Tongue (tissue), 2 donors: ENCODE measurements around the gene IQCE. TPM values are rescaled to one million over a fixed set of nuclear protein-coding genes. Genes with fewer than 3 reads are reported as not detected.
"Not testable (repeated sequence)": the region's sequence is repeated elsewhere in the genome, so short reads cannot be mapped to it uniquely, and the experiment has no call there.

Experiments used
- DNase-seq: peaks from one replicate; pipeline ENCODE4 v3.0.0-alpha.2; 2015
- total RNA-seq: library from RNA; depleted of rRNA; stranded (reverse); fragments of >200 nt; gene quantifications from one replicate; pipeline ENCODE4 v1.2.3, GENCODE V29; 2014

The IQCE gene
- total RNA-seq, 1 donor from 2014 or later, result 6.4 TPM

DNA sequence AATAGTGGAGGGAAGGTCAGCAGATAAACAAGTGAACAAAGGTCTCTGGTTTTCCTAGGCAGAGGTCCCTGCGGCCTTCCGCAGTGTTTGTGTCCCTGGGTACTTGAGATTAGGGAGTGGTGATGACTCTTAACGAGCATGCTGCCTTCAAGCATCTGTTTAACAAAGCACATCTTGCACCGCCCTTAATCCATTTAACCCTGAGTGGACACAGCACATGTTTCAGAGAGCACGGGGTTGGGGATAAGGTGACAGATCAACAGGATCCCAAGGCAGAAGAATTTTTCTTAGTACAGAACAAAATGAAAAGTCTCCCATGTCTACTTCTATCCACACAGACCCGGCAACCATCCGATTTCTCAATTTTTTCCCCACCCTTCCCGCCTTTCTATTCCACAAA, 25.2 kb upstream of the IQCE start:
- DNase-seq, result not testable (repeated sequence)

DNA sequence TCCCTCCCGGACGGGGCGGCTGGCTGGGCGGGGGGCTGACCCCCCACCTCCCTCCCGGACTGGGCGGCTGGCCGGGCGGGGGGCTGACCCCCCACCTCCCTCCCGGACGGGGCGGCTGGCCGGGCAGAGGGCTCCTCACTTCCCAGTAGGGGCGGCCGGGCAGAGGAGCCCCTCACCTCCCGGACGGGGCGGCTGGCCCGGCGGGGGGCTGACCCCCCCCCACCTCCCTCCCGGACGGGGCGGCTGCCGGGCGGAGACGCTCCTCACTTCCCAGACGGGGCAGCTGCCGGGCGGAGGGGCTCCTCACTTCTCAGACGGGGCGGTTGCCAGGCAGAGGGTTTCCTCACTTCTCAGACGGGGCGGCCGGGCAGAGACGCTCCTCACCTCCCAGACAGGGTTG, 24.6 kb upstream of the IQCE start:
- not testable (repeated sequence) for DNase-seq

DNA sequence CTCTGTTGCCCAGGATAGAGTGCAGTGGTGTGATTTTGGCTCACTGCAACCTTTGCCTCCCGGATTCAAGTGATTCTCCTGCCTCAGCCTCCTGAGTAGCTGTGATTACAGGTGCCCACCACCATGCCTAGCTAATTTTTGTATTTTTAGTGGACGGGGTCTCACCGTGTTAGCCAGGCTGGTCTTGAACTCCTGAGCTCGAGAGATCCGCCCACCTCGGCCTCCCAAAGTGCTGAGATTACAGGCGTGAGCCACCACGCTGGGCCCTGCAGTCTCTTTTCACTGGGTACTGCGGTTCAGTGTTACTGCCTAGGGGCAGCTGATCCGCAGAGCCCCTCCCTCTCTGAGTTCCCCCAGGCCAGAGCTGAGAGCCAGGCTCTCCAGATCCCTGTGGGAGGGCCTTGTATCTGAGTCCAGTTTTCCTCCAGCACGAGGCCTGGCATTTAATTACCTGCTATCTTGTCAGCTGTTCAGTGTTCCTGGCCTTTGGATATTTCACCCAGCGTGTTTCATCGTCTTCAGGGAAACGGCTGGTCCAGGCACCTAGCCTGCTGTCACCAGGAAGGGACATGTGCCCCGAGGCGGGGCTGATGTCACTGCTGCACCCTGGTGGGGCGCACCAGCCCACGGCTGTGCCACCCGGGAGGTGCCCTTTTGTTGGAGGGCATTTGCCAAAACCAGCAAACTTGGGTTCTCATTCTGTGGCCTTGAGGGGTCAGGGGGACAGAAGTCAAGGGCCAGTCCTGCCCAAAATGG, 22.7 kb upstream of the IQCE start:
- DNase-seq, result not testable (repeated sequence)

DNA sequence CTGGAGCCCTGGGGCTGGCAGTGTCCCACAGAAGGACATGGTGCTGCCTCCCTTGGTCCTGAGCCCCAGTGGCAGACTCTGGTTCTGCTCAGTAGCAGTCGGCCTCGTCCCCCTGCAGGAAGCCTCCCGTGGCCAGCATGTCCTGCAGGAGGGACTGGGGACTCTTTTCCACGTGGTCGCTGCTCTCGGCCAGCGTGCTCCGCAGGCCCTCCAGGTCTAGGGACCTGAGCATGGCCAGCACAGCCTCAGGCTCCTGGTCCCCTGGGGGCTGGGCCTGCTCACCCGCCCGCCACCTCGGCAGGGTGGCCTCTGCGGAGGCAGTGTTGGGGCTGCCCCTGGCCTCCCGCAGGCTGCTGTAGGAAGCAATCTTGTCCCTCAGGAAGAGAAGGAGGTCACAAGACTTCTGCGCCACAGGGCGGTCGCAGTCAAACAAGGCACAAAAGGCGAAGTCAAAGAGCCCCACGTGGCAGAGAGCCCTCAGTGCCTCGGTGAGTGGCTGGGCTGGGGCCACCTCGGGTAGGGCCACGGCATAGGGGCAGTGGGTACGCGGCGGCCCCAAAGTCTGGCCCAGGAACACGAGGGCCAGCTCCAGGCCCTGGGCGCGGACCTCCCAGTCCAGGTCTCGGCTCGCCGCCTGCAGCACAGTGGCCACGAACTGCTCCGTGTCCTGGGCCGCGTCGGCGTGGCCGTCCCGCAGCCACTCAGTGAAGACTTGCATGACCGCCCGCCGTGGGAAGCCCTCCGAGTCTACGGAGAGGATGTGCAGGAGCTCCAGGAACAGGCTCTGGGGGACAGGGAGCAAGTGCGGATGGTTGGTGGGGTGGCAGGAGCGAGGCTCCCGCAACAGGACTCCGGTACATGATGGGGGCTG, 20.6 kb upstream of the IQCE start:
- DNase-seq, result no peak

DNA sequence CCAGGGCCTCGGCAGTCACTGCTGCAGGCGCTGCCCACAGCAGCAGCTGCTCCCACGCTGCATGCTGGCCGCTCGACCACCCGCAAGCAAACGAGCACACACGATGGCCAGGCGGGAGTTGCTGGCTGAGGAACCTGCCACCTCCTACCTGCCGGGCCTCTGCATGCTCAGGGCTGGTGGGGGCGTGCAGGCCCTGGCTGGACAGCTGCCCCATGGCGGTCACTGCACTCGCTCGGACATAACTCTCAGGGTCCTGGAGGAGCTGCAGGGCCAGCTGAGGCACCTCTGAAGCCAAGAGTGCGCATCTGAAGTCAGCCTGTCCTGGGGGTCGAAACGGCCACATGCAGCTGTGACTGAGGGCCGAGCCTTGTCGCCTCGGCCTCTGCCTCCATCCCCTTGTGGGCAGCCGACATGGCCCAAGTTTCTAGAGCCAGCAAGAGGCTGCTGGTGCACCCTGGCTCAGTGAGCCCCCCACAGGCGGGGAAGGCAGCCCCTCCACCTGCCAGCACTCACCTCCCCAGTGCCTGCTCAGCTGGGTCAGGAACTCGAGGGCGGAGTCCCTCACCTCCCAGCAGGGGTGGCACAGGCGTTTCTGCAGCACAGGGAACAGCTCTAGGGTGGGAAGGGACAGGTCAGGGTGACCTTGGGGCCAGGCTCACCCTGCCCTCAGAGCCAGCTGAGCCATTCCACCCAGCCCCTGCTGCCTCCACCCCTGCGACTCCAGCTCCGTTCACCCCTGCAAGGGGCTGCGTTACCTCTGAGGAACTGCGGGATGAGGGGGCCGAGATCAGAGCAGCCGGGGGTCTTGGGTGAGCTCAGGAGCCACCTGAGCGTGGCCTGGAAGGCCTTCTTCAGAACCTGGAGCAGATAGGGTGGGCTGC, 19.5 kb upstream of the IQCE start:
- no peak for DNase-seq

DNA sequence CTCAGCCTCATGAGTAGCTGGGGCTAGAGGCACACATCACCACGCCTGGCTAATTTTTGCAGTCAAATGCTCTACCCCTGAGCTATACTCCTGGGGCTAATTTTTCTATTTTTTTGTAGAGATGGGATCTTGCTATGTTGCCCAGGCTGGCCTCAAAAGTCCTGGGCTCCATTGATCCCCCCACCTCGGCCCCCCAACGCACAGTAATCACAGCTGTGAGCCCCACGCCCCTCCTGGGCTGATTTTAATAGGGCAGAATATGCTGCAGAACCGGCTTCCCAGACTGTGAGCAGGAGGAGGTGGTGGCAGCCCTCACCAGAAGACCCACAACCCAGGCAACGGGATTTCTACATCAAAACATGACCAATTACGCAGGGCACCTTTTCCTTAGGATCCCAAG, 18.6 kb upstream of the IQCE start:
- DNase-seq, result no peak

DNA sequence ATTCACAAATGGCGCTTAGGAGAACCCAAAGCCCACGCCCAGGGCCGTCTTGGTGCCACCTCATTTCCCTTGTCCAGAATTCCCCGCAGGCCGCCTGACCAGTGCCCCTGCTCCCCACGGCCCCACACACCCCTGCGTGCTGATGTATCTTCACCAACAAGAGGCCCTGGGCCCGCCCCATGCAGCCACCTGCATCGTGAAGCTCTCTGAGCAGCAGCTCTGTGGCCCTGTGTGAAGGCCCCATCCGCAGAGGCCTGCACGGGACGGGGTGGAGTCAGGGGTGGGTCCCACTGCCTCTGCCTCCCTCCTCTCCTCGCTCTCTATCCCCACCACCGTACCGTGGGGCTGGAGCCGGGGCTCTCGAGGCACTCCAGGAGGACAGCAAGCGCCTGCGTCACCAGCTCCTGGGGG, 18.1 kb upstream of the IQCE start:
- DNase-seq, result no peak

DNA sequence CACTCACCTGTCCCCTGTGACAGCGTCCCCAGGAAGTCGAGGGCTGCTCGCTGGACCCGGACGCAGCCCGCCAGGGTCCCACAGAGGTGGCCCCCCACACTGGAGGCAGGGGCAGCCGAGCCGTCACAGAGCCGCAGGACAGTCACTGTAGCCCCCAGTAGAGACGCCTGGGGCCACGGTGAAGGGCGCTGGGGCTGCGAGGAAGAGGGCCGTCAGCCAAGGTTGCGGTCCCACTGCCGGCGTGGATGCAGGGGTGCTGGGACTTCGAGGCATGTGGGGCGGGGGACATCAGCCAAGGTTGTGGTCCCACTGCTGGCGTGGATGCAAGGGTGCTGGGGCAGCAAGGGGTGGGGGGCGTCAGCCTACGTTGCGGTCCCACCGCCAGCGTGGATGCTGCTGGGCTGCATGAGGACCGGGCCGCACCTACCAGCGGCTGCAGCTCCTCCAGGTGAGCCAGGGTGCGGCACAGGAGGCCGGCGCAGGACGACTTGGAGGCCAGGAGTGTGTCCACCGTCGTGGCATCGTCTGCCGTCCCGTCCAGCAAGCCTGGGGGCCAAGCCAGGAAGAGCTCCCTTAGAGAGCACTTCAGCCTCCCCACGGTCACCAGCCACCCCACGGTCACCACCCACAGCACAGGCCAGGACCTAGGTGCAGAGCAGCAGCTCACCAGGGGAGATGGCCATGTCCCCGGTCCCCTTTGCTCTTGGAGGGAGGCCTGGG, 17.3 kb upstream of the IQCE start:
- DNase-seq, result no peak

DNA sequence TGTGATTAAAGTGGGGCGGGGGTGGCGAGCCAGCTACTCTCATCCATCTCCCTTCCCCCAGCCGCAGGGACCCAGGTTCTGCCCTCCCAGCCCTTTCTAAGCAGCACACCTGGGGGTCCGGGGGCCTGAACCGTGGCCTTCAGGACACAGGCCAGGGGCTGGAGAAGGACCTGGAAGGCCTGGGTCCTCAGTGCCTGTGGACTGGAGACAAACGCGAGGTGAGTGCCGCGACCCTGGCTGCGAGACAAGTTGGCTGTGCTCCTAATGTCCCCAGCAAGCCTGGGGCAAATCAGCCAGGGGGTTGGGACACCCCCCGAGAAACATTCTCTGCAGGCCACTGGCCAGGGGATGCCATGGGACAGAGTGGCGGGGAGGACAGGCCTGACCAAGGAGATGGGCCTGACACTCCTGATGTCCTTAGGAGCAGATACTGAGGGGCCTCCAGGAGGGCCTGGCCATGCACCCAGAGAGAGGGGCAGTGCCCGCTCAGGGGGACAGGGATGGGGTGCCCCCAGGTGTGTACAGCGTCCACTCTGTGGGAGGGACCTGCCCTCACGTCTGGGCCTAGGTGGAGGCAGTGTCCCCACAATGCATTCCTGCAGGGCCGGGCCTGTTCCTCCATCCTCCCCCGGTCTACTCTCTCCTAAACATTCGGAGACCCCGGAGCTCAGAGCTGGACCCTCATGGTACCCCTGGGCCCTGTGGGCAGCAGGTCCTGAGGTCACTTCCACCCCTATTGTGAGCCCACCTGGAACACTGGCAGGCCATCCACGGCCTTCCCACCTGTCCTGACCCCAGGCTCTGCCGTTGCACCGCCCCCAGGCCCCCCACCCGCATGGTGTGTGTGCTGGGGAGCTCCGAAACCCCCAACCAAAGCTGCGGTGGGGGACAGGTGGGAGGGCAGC, 16.5 kb upstream of the IQCE start:
- no peak for DNase-seq

DNA sequence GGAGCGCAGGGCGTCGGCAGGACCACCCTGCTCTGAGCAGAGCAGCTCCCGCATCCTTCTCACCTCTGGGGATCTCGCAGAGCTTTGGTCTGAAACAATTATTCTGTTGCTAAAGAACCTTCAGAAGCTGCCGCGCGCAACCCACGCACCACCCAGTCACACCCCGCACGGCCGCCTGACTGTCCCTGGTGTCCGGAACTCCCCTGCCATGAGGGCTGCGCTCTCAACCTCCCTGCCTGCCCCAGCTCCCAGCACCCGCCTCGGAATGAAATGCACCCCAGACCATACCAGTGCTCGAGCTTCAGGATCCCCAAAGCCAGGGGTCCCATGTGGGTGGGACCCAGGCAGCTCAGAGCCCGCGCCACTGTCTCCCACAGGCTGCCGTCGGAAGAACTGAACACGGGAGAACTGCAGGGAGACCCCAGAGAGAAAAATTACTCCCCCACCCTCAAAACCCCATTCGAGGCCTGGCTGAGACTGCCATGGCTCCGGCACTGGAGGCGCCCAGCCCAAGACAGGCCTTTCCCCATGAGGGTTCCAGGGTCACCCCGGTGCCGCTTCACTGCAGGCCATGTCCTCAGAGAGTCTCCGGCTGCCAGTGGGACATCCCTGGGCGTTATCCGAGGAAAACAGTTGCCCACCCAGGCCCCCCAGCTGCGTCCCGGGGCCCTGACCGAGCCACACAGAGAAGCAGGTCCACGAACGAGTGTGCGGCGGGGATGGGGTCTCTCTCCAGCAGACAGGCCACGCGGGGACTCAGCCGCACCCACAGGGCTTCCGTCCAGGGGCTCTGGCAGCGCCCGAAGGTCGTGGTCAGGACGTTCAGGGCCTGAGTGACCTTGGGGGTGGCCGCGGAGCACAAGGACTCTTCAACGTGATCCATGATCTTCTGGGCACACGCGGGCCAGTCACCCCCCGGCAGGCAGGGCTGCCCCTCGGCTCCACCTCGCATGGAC, 15.6 kb upstream of the IQCE start:
- DNase-seq, result no peak

DNA sequence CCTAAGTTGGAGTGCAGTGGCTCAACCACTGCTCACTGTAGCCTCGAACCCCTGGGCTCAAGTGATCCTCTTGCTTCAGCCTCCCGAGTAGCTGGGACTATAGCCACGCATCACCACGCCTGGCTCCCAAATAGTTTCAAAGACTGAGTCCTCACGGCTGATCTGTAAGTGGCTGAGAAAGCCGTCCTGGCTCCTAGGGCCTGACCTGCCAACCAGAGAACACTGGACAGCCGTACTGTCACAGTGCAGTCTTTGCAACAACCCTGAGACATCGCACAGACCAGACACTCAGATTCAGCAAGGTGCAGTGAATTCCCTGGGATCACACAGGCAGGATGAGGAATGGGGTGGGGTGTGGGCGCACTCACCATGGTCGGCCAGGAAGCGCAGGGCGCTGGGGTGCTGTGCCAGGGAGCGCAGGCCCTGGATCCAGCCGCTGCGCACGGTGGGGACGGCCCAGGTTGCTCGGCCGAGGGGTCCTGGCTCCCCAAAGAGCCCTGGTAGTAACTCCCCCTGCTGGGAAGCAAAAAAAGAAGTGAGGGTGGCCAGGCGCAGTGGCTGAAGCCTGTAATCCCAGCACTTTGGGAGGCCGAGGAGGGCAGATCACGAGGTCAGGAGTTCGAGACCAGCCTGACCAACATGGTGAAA, 14.1 kb upstream of the IQCE start:
- DNase-seq, result no peak

DNA sequence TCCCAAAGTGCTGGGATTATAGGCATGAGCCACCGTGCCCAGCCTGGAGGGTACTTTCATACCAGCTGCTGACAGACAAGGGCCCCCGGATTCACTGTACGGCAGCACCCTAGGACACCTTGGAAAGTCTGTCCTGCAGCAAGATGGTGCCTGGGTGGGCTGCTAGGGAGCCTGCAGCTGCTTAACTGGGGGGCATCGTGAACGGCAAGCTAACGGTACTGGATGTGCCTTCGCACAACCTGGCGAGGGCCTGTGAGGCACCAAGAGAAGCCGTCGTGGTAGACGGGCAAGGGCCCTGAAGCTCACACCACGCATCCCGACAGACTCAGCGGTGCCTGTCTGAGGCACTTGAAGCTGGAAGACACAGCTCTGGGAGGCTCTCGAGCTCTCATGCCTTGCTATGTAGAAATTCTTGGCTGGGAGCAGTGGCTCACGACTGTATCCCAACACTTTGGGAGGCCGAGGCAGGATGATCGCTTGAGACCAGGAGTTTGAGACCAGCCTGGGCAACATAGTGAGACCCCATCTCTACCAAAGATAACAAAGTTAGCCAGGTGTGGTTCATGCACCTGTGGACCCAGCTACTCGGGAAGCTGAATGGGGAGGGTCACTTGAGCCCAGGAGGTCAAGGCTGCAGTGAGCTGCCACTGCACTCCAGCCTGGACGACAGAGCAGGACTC, 12.9 kb upstream of the IQCE start:
- DNase-seq, result no peak

DNA sequence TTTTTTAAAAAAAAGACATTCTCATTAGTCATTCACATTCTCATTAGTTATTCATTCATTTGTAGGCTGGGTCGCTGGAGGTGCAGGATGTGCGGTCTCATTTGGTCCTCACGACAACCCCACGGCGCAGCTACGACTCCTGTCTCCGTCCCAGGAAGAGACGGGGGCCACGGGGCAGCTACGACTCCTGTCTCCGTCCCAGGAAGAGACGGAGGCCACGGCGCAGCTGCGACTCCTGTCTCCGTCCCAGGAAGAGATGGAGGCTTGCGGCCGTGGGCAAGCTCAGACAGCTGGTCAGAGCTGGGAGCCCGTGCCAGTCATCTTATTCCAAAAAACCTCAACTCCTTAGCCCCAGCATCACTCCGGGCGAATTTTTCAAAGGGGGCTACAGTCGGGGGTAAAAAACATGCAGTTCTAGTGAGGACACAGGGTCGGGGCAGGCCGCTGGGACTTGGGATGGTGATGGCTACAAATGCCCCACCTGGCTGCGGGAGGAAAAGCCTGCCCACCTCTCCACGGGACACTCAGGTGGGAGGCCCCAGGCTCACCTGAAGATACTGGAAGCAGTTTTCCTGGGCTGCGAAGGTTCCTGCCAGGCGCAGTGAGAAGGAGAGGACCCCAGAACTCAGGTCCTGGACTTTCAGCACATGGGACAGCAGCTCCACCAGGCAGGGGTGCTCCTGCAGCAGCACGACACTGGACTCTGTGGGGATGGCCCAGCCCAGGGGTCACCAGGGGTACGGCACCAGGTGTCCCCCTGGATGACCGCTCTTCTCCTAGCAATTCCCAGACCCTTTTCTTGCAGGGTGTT, 11.8 kb upstream of the IQCE start:
- no peak for DNase-seq

DNA sequence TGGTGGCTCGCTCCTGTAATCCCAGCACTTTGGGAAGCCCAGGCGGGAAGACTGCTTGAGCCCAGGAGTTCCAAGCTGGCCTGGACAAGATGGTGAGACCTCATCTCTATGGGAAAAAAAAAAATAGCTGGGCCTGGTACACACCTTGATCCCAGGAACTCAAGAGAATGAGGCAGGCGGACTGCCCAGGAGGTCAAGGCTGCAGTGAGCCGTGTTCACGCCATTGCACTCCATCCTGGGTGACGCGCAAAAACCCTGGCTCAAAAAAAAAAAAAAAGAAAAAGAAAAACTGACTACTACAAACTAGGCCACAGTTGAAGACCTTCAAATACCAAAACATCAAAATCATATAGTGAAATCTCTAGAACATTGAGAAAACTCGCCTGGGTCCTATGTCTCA, 7.4 kb upstream of the IQCE start:
- no peak for DNase-seq

DNA sequence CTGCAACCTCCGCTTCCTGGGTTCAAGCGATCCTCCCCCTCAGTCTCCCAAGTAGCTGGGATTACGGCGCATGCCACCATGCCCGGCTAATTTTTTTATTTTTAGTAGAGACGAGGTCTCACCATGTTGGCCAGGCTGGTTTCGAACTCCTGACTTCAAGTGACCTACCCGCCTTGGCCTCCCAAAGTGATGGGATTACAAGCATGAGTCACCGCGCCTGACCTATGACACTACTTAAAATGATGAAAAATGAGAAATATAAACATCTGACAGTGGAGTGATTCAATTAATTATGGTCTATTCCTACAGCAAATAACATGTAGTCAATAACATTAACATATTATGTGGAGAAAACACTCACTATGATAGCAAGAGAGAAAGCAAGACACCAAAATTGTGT, 5.7 kb upstream of the IQCE start:
- DNase-seq, result no peak

DNA sequence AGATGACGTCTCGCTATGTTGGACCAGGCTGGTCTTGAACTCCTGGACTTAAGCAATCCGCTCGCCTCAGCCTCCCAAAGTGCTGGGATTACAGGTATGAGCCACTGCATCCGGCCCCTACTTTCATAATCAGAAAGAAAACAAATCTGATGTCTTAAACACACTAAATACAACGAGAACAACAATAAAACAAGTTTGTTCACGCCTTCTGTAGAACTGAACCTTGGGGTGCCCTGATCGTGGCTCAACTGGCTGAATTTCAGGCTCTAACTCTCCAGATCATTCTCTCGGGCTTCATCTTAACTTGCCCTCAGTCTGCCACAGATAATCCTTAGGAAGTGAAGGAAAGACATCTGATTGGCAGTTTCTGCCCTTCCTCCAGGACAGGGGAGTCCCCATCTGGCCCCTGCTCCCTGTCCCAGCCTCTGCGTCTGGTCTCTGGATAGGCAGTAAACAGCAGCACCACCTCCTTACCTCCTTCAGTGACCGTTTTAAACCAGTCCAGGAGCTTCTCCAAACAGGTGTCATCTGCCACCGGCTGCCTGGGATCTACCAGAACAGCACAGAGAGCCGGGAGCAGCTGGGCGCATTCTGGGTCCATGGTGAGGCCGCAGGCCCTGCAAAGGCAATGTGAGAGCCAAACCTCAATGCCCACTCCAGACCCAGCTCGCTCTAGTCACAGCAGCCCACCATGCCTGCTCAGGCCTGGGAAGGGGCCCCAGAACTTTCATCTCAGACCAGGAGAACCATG, 4.8 kb upstream of the IQCE start:
- DNase-seq, result no peak

DNA sequence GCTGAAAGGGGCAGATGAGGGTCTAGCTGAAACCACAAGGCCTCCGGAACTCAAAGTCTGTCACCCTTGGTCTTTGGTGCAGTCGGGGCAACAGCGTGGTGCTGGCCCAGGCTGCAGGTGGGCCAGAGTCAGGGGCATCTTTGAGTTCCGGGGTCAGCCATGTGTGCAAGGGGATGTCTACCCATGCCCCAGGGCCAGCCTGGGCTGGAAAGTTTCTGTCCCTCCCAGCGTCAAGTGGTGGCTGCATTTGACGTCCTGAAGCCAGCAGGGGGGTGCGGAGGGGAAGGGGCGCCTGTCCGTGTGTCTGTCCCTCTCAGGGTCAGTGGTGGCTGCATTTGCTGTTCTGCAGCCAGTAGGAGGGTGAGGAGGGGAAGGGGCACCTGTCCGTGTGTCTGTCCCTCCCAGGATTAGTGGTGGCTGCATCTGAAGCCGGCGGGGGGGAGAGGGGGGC, 4.1 kb upstream of the IQCE start:
- DNase-seq, result no peak
